Omental fat pad (tissue), 4 donors: ENCODE results near the gene WT1. TPM values are rescaled to one million over a fixed set of nuclear protein-coding genes. Genes with fewer than 3 reads are reported as not detected.
A peak's percentile ranks its signal among the peaks of the same experiment; 100 is the strongest.
"Not testable (repeated sequence)": the region's sequence is repeated elsewhere in the genome, so short reads cannot be mapped to it uniquely, and the experiment has no call there.

ENCODE experiments used
- ATAC-seq: fragments of 150-250 bp; one replicate; pipeline ENCODE4 v1.9.1; 2016; ENCODE audit warnings: mild to moderate bottlenecking, moderate library complexity; ENCODE audit not compliant: low FRiP score
- DNase-seq: peaks from one replicate; pipeline ENCODE4 v3.0.0-alpha.2; 2019; ENCODE audit warnings: low spot score
- total RNA-seq, 4 donors: library from RNA; depleted of rRNA; stranded (reverse); fragments of >200 nt; gene quantifications; one replicate each; pipeline ENCODE4 v1.1.0, GENCODE V29; 2016
- TF ChIP-seq, protein P1 (sequence below), 3 donors: fragments of 450-650 bp; IDR thresholded peaks; one replicate each; pipeline ENCODE4 v1.5.1; 2016 to 2017; ENCODE audit warnings: antibody characterized with exemption in 3 of 3, mild to moderate bottlenecking in 3 of 3, moderate library complexity in 2 of 3

The WT1 gene
- 10 to 100 TPM in 3 of 4 donors, 1 to 10 TPM in 1; 5.5 to 78.0 (median 44.1) TPM for total RNA-seq

DNA sequence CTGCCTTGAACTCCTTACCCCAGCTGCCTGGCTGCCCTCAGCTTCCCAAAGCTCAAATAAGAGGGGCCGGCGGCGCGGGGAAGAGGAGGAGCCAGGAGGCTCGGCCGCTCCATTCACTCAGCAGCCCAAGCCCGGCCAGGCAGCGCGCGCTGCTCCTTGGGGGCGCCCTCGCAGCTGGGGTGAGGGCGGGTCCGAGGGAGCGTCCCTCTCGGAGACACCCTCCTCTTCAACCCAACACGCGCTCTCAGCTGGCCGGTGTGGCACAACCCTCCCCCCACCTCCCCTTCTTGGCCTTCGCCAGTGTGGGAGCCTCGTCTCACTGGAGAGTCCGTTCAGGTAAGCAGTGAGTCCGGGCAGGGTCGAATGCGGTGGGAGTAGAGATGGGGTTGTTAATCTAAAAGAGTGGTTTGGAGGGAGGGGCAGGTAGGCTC lies at the start of gene WT1:
Gene WT1 (minus strand): TSS at position 29 of the 431 bp plus-strand sequence.
- TF ChIP-seq, protein P1, sequence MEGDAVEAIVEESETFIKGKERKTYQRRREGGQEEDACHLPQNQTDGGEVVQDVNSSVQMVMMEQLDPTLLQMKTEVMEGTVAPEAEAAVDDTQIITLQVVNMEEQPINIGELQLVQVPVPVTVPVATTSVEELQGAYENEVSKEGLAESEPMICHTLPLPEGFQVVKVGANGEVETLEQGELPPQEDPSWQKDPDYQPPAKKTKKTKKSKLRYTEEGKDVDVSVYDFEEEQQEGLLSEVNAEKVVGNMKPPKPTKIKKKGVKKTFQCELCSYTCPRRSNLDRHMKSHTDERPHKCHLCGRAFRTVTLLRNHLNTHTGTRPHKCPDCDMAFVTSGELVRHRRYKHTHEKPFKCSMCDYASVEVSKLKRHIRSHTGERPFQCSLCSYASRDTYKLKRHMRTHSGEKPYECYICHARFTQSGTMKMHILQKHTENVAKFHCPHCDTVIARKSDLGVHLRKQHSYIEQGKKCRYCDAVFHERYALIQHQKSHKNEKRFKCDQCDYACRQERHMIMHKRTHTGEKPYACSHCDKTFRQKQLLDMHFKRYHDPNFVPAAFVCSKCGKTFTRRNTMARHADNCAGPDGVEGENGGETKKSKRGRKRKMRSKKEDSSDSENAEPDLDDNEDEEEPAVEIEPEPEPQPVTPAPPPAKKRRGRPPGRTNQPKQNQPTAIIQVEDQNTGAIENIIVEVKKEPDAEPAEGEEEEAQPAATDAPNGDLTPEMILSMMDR (IDR thresholded peaks at IDR 0.05): no peak
- ATAC-seq (peak; percentile 83), DNase-seq (no peak)

DNA sequence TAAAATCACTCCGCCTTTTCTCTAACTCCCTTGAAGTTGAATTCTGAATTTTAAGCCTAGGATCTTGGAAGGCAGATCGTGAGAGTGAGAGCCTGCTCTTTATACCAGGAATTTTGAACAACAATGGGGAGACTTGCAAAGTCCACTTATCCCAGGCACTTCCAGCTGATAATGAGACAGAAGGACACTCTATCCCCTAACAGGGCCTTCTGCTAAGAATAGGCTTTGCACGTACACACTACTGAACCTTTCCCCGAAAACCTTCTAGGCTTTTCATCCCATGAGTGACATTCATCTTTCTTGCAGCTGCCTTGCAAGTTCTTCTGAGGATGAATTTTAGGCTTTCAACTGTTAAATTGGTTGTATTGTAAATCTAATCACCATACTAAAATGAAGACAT lies 44.0 kb upstream of the WT1 start:
- DNase-seq: no peak
- no peak for ATAC-seq
- TF ChIP-seq, protein P1 (IDR thresholded peaks at IDR 0.05): no peak

DNA sequence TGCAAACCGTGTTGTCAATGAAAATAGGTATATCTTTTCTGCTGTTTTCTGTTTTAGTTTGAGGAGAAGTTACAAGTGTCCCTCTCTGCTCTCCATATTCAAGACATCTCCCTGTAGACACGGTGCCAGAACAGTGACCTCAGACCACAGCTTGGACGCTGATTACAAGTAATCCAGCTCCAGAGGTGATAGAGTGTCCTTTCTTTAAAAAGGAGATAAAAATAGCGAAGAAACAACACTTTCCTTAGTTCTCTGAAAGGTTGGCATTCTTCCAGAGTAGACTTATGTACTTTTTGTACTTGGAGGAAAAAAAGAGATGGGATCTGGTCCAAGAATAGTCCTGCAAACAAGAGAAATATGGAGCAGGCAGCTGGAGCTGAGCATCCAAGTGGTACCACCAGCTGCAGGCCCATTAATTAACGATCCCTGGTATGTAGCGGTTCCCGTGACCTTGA lies 43.0 kb upstream of the WT1 start:
- no peak for ATAC-seq
- TF ChIP-seq, protein P1 (IDR thresholded peaks at IDR 0.05): no peak
- DNase-seq: no peak

DNA sequence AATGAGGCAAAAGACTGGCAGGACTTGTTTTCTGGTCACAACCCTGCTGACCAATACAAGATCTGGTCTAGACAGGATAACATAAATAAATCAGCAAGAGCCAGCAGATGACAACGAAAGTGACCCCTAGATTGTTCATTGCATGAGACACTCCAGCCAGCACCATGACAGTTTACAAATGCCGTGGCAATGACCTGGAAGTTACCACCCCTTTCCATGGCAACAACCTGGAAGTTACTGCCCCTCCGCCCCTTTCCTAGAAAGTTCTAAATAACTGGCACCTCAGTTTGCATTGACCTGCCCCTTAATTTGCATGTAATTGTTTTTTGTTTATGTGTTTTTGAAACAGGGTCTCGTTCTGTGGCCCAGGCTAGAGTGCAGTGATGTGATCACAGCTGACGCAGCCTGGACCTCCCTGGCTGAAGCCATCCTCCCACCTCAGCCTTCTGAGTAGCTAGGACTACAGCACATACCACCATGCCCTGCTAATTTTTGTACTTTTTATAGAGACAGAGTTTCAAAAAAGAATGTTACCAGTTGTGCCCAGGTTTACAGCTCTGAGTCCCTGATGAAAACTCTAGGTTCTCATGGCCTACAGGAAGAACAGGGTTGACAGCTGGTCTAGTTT lies 38.1 kb upstream of the WT1 start:
- no peak for ATAC-seq
- no peak for DNase-seq
- TF ChIP-seq, protein P1 (IDR thresholded peaks at IDR 0.05): no peak

DNA sequence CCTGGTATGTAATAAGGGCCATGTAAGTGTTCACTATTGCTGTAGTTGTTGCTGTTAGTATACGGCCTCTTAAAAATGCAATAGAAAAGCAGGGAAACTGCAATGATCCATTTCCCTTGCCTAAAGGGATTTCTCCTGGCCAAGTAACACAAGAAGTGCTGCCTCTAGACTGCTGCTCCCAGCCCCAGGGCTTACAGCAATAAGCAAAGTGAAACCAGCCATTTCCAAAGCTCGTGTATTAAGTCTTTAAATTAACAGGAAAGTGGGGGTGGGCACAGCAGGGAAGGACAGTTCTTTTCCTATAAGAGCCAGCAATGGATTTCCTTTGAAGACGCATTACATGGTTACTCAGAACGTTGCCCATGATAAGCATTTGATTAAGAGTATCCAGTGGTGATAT lies 36.9 kb upstream of the WT1 start:
- DNase-seq (no peak), ATAC-seq (no peak)
- TF ChIP-seq, protein P1 (IDR thresholded peaks at IDR 0.05): no peak

DNA sequence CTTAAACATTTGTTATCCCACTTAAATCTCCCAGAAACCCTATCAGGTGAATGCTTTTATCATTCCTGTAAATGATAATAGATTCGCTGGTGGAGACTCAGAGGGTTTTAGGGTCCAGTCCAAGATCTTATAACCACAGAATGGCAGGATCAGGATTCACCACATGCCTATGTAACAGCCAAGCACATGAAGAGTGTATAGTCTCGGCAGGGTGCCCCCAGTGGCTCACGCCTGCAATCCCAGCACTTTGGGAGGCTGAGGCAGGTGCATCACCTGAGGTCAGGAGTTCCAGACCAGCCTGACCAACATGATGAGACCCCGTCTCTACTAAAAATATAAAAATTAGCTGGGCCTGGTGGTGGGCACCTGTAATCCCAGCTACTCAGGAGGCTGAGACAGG lies 36.2 kb upstream of the WT1 start:
- not testable (repeated sequence) for ATAC-seq, DNase-seq

DNA sequence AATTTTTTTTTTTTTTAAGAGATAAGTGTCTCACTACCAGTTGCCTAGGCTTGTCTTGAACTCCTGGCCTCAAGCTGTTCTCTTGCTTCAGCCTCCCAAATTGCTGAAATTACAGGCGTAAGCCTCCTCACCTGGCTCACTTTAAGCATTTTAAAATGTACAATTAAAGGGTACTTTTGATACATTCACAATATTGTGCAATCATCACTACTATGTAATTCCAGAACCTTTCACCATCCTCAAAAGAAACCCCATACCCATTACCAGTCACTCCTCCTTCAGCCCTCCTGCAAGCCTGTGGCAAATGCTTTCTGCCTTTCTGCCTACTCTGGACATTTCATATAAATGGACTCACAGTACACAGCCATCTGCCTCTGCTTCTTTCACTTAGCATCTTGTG lies 34.5 kb upstream of the WT1 start:
- ATAC-seq: no peak
- no peak for DNase-seq
- TF ChIP-seq, protein P1 (IDR thresholded peaks at IDR 0.05): no peak
